Liver (tissue), 9 donors: ENCODE data around the gene ERGIC3. TPM values are rescaled to one million over a fixed set of nuclear protein-coding genes. Genes with fewer than 3 reads are reported as not detected.

ENCODE experiments used
- DNase-seq: peaks from one replicate; pipeline ENCODE4 v3.0.0-alpha.2; 2017; ENCODE audit warnings: low spot score
- H3K27ac ChIP-seq, 2 donors: one replicate each; pipeline ENCODE4 v1.7.0; 2013; ENCODE audit warnings: inconsistent platforms in 2 of 2, low read length in 2 of 2, control low read depth in 1 of 2, low read depth in 1 of 2, mild to moderate bottlenecking in 1 of 2
- H3K27me3 ChIP-seq, 4 donors: one replicate each; pipeline versions ENCODE4 v1.6.1 to v1.7.0; 2013; ENCODE audit warnings: low read length in 3 of 4, inconsistent platforms in 1 of 4, mild to moderate bottlenecking in 1 of 4, moderate library complexity in 1 of 4; ENCODE audit not compliant: control insufficient read depth in 4 of 4, insufficient read depth in 4 of 4
- H3K36me3 ChIP-seq, 4 donors: one replicate each; pipeline versions ENCODE4 v1.6.1 to v1.7.0; 2013; ENCODE audit warnings: low read length in 3 of 4, mild to moderate bottlenecking in 3 of 4, low read depth in 1 of 4, moderate library complexity in 1 of 4; ENCODE audit not compliant: control insufficient read depth in 4 of 4, insufficient read depth in 3 of 4
- H3K4me1 ChIP-seq, 4 donors: one replicate each; pipeline versions ENCODE4 v1.6.1 to v1.7.0; 2013; ENCODE audit warnings: low read length in 3 of 4, mild to moderate bottlenecking in 3 of 4, moderate library complexity in 1 of 4; ENCODE audit not compliant: control insufficient read depth in 4 of 4, insufficient read depth in 4 of 4
- H3K4me3 ChIP-seq, 3 donors: one replicate each; pipeline versions ENCODE4 v1.6.1 to v1.7.0; 2013; ENCODE audit warnings: low read length in 3 of 3, control low read depth in 1 of 3, low read depth in 1 of 3, mild to moderate bottlenecking in 1 of 3
- H3K9ac ChIP-seq, 2 donors: one replicate each; pipeline ENCODE4 v1.7.0; 2013; ENCODE audit warnings: low read length in 2 of 2, mild to moderate bottlenecking in 2 of 2, moderate library complexity in 2 of 2, control low read depth in 1 of 2, low read depth in 1 of 2
- H3K9me3 ChIP-seq, 4 donors: one replicate each; pipeline versions ENCODE4 v1.6.1 to v1.7.0; 2013; ENCODE audit warnings: low read length in 3 of 4; ENCODE audit not compliant: control insufficient read depth in 4 of 4
- ATF3 ChIP-seq: IDR thresholded peaks from 2 replicates; pipeline ENCODE4 v1.6.1; 2016; ENCODE audit warnings: antibody characterized with exemption
- CTCF ChIP-seq: fragments of 150-350 bp; IDR thresholded peaks from 2 replicates; pipeline ENCODE4 v1.5.1; 2017; ENCODE audit warnings: improper control_type of control experiment, low read depth, low read length; ENCODE audit not compliant: missing input control
- EGR1 ChIP-seq, 2 donors: IDR thresholded peaks; 2 replicates each; pipeline ENCODE4 v1.6.1; 2016 to 2018; ENCODE audit warnings: antibody characterized with exemption in 2 of 2, low read depth in 2 of 2
- FOXA1 ChIP-seq: IDR thresholded peaks from 2 replicates; pipeline ENCODE4 v1.6.1; 2016; ENCODE audit warnings: antibody characterized with exemption
- GABPA ChIP-seq, 2 donors: IDR thresholded peaks in 1 of 2; conservative IDR thresholded peaks in 1 of 2; 2 replicates each; pipeline ENCODE4 v1.6.1; 2016; ENCODE audit warnings: antibody characterized with exemption in 2 of 2, mild to moderate bottlenecking in 1 of 2, moderate library complexity in 1 of 2
- HNF4A ChIP-seq, 2 donors: conservative IDR thresholded peaks; 2 replicates each; pipeline ENCODE4 v1.6.1; 2016; ENCODE audit warnings: antibody characterized with exemption in 2 of 2, mild to moderate bottlenecking in 2 of 2
- JUND ChIP-seq, 2 donors: IDR thresholded peaks; 2 replicates each; pipeline ENCODE4 v1.6.1; 2016; ENCODE audit warnings: antibody characterized with exemption in 2 of 2
- NR2F2 ChIP-seq: IDR thresholded peaks from 2 replicates; pipeline ENCODE4 v1.6.1; 2016; ENCODE audit warnings: antibody characterized with exemption
- RAD21 ChIP-seq, 2 donors: IDR thresholded peaks; 2 replicates each; pipeline ENCODE4 v1.6.1; 2016; ENCODE audit warnings: antibody characterized with exemption in 2 of 2, mild to moderate bottlenecking in 2 of 2
- RXRA ChIP-seq, 2 donors: IDR thresholded peaks; 2 replicates each; pipeline ENCODE4 v1.6.1; 2017 to 2018; ENCODE audit warnings: antibody characterized with exemption in 2 of 2, mild to moderate bottlenecking in 1 of 2
- SP1 ChIP-seq: IDR thresholded peaks from 2 replicates; pipeline ENCODE4 v1.6.1; 2018; ENCODE audit warnings: antibody characterized with exemption, mild to moderate bottlenecking
- YY1 ChIP-seq: IDR thresholded peaks from 2 replicates; pipeline ENCODE4 v1.6.1; 2016; ENCODE audit warnings: antibody characterized with exemption, mild to moderate bottlenecking
- ZBTB33 ChIP-seq: IDR thresholded peaks from 2 replicates; pipeline ENCODE4 v1.6.1; 2016; ENCODE audit warnings: antibody characterized with exemption
- WGBS: extraction: QIAGEN DNeasy Blood & Tissue Kit; methylation state at CpG from one replicate; pipeline ENCODE4 v1.1.7; 2013; 5-methylcytosine and 5-hydroxymethylcytosine counted together
- polyA plus RNA-seq, 2 donors: library from polyadenylated mRNA; stranded (reverse) in 1 of 2; unstranded in 1 of 2; fragments of 200-250 nt in 1 of 2; fragments of >200 nt in 1 of 2; fragmentation: Nextera tagmentation in 1 of 2; extraction: Ambion mirVana in 1 of 2; gene quantifications; one replicate each; pipeline versions ENCODE4 v1.2.1 to v1.2.3, GENCODE V29; 2013 to 2015
- total RNA-seq, 2 donors: library from RNA; depleted of rRNA; stranded (reverse); fragments of >200 nt; gene quantifications; one replicate each; pipeline ENCODE4 v1.2.3, GENCODE V29; 2014
- donor health status: healthy.
- donor health status: healthy.
- donor health status: healthy.
- donor health status: healthy.
- donor health status: healthy.

The ERGIC3 gene
- total and polyA plus RNA-seq, 4 donors = 110 to 167 (median 120) TPM

- no peak for TF ChIP-seq CTCF
- TF ChIP-seq GABPA (IDR thresholded peaks at IDR 0.05 in 1 of 2, conservative IDR thresholded peaks at IDR 0.05 in 1 of 2) = no peak
- no peak for TF ChIP-seq JUND (IDR thresholded peaks at IDR 0.05)
Measured at GRCh38 chr20:35506872-35507638, 34.8 kb upstream of the ERGIC3 start (continued).

- no peak for DNase-seq
- H3K9ac ChIP-seq = no peak overlapping the region
- H3K36me3 ChIP-seq = peaks cover 6 to 75% (median 20%) of the 10 kb centered on the region in 4 donors
- H3K27ac ChIP-seq = no peak overlapping the region
- no peak overlapping the region for H3K4me3 ChIP-seq
- no peaks in the 10 kb centered on the region for H3K27me3 ChIP-seq
- H3K9me3 ChIP-seq = no peaks in the 10 kb centered on the region
- no peak for TF ChIP-seq ATF3
- TF ChIP-seq EGR1 (IDR thresholded peaks at IDR 0.05; ENCODE audit: low read depth in 2 of 2) = no peak
- TF ChIP-seq GABPA (IDR thresholded peaks at IDR 0.05 in 1 of 2, conservative IDR thresholded peaks at IDR 0.05 in 1 of 2) = no peak
- TF ChIP-seq RXRA (IDR thresholded peaks at IDR 0.05) = no peak
- 94% methylated on average over 10 of the region's 10 CpGs for WGBS
- H3K4me1 ChIP-seq = no peaks in the 10 kb centered on the region
Measured at GRCh38 chr20:35508493-35509218, 33.2 kb upstream of the ERGIC3 start.

GRCh38 chr20:35510951-35511735, 30.7 kb upstream of the ERGIC3 start:
- Histone ChIP-seq H3K9me3 (no peaks in the 10 kb centered on the region), H3K4me1 (no peaks in the 10 kb centered on the region), H3K27me3 (no peaks in the 10 kb centered on the region), H3K36me3 (peaks cover 0 to 58% (median 18%) of the 10 kb centered on the region in 4 donors), H3K4me3 (no peak overlapping the region), H3K9ac (no peak overlapping the region), H3K27ac (no peak overlapping the region)
- no peak for TF ChIP-seq GABPA (IDR thresholded peaks at IDR 0.05 in 1 of 2, conservative IDR thresholded peaks at IDR 0.05 in 1 of 2)
- no peak for TF ChIP-seq JUND (IDR thresholded peaks at IDR 0.05)
- no peak for TF ChIP-seq ATF3
- TF ChIP-seq FOXA1 = no peak
- no peak for TF ChIP-seq HNF4A (conservative IDR thresholded peaks at IDR 0.05)
- no peak for TF ChIP-seq NR2F2
- TF ChIP-seq ZBTB33 = no peak
- TF ChIP-seq YY1 = no peak
- no peak for TF ChIP-seq SP1
- no peak for TF ChIP-seq RAD21 (IDR thresholded peaks at IDR 0.05)
- no peak for DNase-seq
- 87% methylated on average over 12 of the region's 12 CpGs for WGBS
